ENCODE measurements around the gene DBH.

The DBH gene

DNA sequence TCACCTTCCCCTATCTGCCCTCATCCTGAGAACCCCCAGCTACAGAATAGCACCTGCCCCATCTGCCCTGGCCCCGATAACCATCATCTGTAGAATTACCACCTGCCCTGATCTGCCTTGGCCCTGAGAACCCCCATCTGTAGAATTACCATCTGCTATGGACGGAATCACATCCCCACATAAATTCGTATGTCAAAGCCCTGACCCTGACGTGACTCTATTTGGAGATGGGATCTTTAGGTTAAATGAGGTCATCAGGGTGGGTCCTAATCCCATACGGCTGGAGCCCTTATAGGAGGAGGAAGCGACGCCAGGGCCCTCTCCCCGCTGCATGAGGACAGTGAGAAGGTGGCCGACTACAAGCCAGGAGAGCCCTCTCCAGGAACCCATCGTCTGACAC is 69.4 kb downstream of the DBH start:
- H3K27ac ChIP-seq (ENCODE audit: low read depth, low read length), result no peak overlapping the region
- peaks cover 20% of the 10 kb centered on the region for H3F3A ChIP-seq (ENCODE audit: control insufficient read depth, insufficient read depth)
- H3K27me3 ChIP-seq (ENCODE audit: control insufficient read depth, low read length), result no peaks in the 10 kb centered on the region
- H3K79me2 ChIP-seq (ENCODE audit: control insufficient read depth, low read length), result no peaks in the 10 kb centered on the region
- no peak overlapping the region for H3K4me2 ChIP-seq (ENCODE audit: low read length)
- no peaks in the 10 kb centered on the region for H4K20me1 ChIP-seq (ENCODE audit: control insufficient read depth, insufficient read depth, low read depth, low read length)
- no peaks in the 10 kb centered on the region for H3K9me3 ChIP-seq (ENCODE audit: control insufficient read depth, insufficient read depth, low read length)
- H3K4me3 ChIP-seq (ENCODE audit: low read length), result no peak overlapping the region
- no peaks in the 10 kb centered on the region for H3K9me2 ChIP-seq (replicated peaks; ENCODE audit: control insufficient read depth, low read length)
- H3K4me1 ChIP-seq (ENCODE audit: control insufficient read depth, low read length), result peaks cover 100% of the 10 kb centered on the region
- no peak for TF ChIP-seq EZH2phosphoT487 (IDR thresholded peaks at IDR 0.05; ENCODE audit: borderline replicate concordance, low read length)
- H3K36me3 ChIP-seq (ENCODE audit: control insufficient read depth, low read length), result no peaks in the 10 kb centered on the region

DNA sequence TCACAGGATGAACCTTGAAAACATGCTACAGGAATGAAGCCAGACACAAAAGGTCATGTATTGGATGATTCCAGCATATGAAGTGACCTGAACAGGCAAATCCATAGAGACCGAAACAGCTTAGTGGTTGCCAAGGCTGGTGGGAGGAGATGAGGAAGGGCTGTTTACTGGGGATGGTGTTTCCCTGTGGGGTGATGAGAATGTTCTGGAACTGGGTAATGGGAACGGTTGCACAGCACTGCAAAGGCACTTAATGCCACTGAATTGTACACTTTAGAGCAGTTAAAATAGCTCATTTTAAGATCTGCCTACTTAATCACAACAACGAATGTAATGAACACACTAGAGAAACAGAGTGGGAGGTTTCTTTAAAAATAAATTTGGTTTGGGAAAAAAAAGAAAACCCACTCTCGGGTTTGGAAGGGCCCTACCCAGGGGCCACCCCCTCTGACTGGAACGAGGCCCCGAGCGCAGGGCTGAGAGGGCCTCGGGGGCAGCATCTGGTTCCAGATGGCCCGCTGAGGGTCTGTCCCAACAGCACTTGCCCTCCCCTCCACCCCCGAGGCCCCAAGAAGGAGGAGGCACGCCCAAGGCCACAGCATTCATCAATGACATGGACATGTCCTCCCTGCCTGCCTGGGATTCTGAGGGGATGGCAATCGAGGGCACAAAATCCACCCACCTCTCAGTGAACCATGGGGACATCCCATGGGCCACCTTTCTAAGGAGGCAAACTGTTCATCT is 70.3 kb downstream of the DBH start:
- H3K79me2 ChIP-seq (ENCODE audit: control insufficient read depth, low read length), result no peaks in the 10 kb centered on the region
- no peaks in the 10 kb centered on the region for H3K9me2 ChIP-seq (replicated peaks; ENCODE audit: control insufficient read depth, low read length)
- TF ChIP-seq, protein P1, sequence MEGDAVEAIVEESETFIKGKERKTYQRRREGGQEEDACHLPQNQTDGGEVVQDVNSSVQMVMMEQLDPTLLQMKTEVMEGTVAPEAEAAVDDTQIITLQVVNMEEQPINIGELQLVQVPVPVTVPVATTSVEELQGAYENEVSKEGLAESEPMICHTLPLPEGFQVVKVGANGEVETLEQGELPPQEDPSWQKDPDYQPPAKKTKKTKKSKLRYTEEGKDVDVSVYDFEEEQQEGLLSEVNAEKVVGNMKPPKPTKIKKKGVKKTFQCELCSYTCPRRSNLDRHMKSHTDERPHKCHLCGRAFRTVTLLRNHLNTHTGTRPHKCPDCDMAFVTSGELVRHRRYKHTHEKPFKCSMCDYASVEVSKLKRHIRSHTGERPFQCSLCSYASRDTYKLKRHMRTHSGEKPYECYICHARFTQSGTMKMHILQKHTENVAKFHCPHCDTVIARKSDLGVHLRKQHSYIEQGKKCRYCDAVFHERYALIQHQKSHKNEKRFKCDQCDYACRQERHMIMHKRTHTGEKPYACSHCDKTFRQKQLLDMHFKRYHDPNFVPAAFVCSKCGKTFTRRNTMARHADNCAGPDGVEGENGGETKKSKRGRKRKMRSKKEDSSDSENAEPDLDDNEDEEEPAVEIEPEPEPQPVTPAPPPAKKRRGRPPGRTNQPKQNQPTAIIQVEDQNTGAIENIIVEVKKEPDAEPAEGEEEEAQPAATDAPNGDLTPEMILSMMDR (IDR thresholded peaks at IDR 0.05; ENCODE audit: low read depth, low read length, poor library complexity, severe bottlenecking), result no peak
- TF ChIP-seq EZH2phosphoT487 (IDR thresholded peaks at IDR 0.05; ENCODE audit: borderline replicate concordance, low read length), result no peak
- H3K9me3 ChIP-seq (ENCODE audit: control insufficient read depth, insufficient read depth, low read length), result no peaks in the 10 kb centered on the region
- H3K36me3 ChIP-seq (ENCODE audit: control insufficient read depth, low read length), result no peaks in the 10 kb centered on the region
- no peak overlapping the region for H3K4me3 ChIP-seq (ENCODE audit: low read length)
- H3K27me3 ChIP-seq (ENCODE audit: control insufficient read depth, low read length), result no peaks in the 10 kb centered on the region
- H4K20me1 ChIP-seq (ENCODE audit: control insufficient read depth, insufficient read depth, low read depth, low read length), result no peaks in the 10 kb centered on the region
- H3K27ac ChIP-seq (ENCODE audit: low read depth, low read length), result 0 out of 2 replicates have a peak overlapping the region, but pooled peaks have one; percentile 15
- H3K4me1 ChIP-seq (ENCODE audit: control insufficient read depth, low read length), result peaks cover 100% of the 10 kb centered on the region
- peak overlapping the region; percentile 26 for H3K4me2 ChIP-seq (ENCODE audit: low read length)
- H3F3A ChIP-seq (ENCODE audit: control insufficient read depth, insufficient read depth), result peaks cover 20% of the 10 kb centered on the region

DNA sequence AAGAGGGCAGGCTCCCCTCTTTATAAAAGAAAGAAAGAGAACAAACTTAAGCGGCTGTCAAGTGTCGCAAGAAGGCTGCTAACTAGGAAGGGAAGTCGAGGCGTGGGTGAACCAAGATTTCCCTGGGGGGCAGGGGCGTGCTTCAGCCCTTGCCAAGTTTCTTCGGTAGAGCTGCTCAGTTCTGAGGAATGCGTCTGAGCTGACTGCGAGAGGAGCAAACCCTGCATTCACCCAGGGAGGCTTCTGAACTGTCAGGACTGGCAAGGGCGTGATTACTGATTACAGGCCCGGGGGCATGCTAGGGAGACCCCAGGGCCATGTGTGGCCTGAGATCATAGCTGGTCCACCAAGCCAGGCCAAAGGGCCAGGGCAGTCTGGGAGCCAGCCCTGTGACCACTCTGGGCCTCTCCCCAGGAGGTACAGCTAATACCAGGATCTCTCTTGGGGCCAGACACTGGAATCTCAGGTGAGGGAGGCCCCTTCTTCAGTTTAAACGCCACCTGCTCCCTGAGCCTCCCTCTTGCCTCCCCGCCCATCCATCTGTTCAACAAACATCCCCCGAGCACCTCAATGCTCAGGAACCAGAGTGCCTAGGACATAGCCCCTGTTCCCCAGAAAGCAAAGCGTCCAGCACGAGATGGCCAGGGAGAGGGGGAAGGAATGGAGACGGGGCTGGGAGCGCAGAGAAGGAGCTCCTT is 71.1 kb downstream of the DBH start:
- Histone ChIP-seq H3K9me2 (replicated peaks; ENCODE audit: control insufficient read depth, low read length) (no peaks in the 10 kb centered on the region), H3K4me1 (ENCODE audit: control insufficient read depth, low read length) (peaks cover 100% of the 10 kb centered on the region), H3K79me2 (ENCODE audit: control insufficient read depth, low read length) (no peaks in the 10 kb centered on the region), H3K9me3 (ENCODE audit: control insufficient read depth, insufficient read depth, low read length) (no peaks in the 10 kb centered on the region), H3K27ac (ENCODE audit: low read depth, low read length) (0 out of 2 replicates have a peak overlapping the region, but pooled peaks have one; percentile 15), H3K4me3 (ENCODE audit: low read length) (no peak overlapping the region), H4K20me1 (ENCODE audit: control insufficient read depth, insufficient read depth, low read depth, low read length) (no peaks in the 10 kb centered on the region), H3K27me3 (ENCODE audit: control insufficient read depth, low read length) (no peaks in the 10 kb centered on the region), H3K4me2 (ENCODE audit: low read length) (peak overlapping the region; percentile 26), H3K36me3 (ENCODE audit: control insufficient read depth, low read length) (no peaks in the 10 kb centered on the region), H3F3A (ENCODE audit: control insufficient read depth, insufficient read depth) (peaks cover 20% of the 10 kb centered on the region)
- TF ChIP-seq, protein P1 (IDR thresholded peaks at IDR 0.05; ENCODE audit: low read depth, low read length, poor library complexity, severe bottlenecking), result no peak
- no peak for TF ChIP-seq EZH2phosphoT487 (IDR thresholded peaks at IDR 0.05; ENCODE audit: borderline replicate concordance, low read length)

DNA sequence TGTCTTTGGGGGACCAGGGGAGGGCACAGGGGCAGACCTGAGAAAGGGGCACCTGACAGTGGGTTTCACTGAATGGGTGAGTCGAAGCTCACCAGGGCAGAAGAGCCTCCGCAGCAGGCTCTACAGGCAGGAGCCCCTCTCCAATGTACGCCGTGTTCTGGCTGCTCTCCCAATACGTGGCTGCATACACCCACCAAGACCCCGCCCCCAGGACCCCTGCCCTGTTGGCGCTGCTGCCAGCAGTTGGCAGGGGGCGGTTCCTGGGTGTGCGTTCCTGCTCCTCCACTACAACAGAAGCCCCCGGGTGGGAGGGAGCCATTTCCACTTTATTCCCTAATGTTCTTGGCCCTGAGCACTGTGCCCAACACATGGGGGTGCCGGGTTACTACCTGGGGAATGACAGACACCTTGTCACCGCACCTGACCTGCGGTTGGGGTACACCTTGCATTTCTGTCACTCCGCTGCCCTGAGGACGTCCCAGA is 71.6 kb downstream of the DBH start:
- no peaks in the 10 kb centered on the region for H3K9me2 ChIP-seq (replicated peaks; ENCODE audit: control insufficient read depth, low read length)

More for the DNA sequence above, 71.6 kb downstream of the DBH start:
- no peaks in the 10 kb centered on the region for H3K79me2 ChIP-seq (ENCODE audit: control insufficient read depth, low read length)
- peak overlapping the region; percentile 26 for H3K4me2 ChIP-seq (ENCODE audit: low read length)
- H3K4me3 ChIP-seq (ENCODE audit: low read length), result no peak overlapping the region
- no peaks in the 10 kb centered on the region for H3K36me3 ChIP-seq (ENCODE audit: control insufficient read depth, low read length)
- peaks cover 100% of the 10 kb centered on the region for H3K4me1 ChIP-seq (ENCODE audit: control insufficient read depth, low read length)
- H3K27me3 ChIP-seq (ENCODE audit: control insufficient read depth, low read length), result no peaks in the 10 kb centered on the region
- H3K27ac ChIP-seq (ENCODE audit: low read depth, low read length), result no peak overlapping the region
- H3K9me3 ChIP-seq (ENCODE audit: control insufficient read depth, insufficient read depth, low read length), result no peaks in the 10 kb centered on the region
- no peaks in the 10 kb centered on the region for H4K20me1 ChIP-seq (ENCODE audit: control insufficient read depth, insufficient read depth, low read depth, low read length)
- H3F3A ChIP-seq (ENCODE audit: control insufficient read depth, insufficient read depth), result peaks cover 20% of the 10 kb centered on the region
- TF ChIP-seq, protein P1 (IDR thresholded peaks at IDR 0.05; ENCODE audit: low read depth, low read length, poor library complexity, severe bottlenecking), result no peak
- no peak for TF ChIP-seq EZH2phosphoT487 (IDR thresholded peaks at IDR 0.05; ENCODE audit: borderline replicate concordance, low read length)
